Smooth muscle cell of bladder (primary cell): ENCODE data around the gene MOB3B. TPM values are rescaled to one million over a fixed set of nuclear protein-coding genes. Genes with fewer than 3 reads are reported as not detected.

Experiments
- total RNA-seq: library from RNA; depleted of rRNA; stranded (reverse); fragments of >200 nt; gene quantifications from 2 replicates; pipeline ENCODE4 v1.2.3, GENCODE V29; 2014

Gene MOB3B
- 0.14 and 0.18 TPM in 2 replicates for total RNA-seq

DNA sequence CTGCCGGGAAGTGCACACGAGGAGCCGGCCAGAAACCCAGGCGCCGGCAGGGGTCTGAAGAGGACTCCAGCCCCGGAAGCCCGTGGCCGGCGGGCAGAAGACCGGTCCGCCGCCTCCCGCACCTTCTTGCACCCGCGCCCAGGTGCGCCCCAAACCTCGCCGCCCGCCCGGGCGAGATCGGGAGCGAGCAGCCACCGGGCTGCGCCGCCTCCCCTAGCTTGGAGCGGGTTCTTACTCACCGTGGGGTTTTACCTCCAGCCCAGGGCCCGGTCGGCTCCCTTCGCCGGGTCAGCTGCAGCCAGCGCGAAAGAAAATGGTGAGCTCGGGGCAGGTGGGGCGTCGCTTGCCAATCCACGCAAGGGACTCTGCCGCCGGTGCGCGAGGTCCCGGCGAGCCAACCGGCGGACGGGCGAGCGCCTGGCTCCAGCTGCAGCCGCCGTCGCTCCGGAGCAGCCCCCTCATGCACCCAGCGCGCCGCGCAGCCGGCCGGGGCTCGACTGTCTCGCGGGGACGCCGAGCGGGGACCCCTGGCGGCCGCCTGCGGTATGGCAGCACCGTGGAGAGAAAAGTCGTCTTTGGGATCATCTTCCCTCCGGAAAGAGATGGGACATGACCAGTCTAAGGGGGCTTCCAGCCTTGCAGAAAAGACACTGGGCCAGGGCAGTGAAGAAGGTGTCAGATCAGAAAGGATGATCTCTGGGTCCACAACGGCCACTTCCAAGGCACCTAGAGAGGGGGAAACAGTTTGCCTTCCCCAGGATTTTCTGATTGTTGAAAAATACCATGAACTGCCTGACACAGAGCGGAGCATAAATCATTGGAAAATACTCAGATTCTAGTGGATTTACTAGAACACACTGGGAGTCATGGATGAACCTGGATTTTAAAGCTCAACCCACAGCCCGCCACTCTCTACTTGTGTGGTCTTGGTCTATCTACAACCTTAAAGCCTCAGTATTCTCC lies at the start of gene MOB3B:
TSS of gene MOB3B (minus strand) at position 499 of the 963 bp plus-strand sequence. CDS start 74,264 bp downstream, outside the sequence.

GRCh38 chr9:27572918-27573633 lies 43.5 kb upstream of the MOB3B start, which contains the start of gene C9orf72:
Gene C9orf72, minus strand, starts transcription at chr9:27573481. Its CDS starts 6,361 bp downstream, at chr9:27567120.

DNA sequence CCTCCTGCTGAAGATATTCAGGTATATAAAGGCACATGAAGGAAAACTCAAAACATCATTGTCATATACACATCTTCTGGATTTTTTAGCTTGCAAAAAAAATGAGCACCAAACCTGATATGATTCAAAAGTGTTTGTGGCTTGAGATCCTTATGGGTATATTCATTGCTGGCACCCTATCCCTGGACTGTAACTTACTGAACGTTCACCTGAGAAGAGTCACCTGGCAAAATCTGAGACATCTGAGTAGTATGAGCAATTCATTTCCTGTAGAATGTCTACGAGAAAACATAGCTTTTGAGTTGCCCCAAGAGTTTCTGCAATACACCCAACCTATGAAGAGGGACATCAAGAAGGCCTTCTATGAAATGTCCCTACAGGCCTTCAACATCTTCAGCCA lies 5.4 kb downstream of the MOB3B start, which contains the start of gene IFNK:
TSS of gene IFNK (plus strand) at position 55 of the 400 bp plus-strand sequence. CDS start at position 102, 47 bp downstream.

GRCh38 chr9:27297050-27297449 lies 232.6 kb downstream of the MOB3B start, which contains the start of gene EQTN:
Gene EQTN, minus strand, starts transcription at chr9:27297150. Its CDS starts 95 bp downstream, at chr9:27297055.

Other genes with a start within 250 kb of the MOB3B start
- gene EQTN, start 232.7 kb downstream of the MOB3B start, total RNA-seq = not detected in 2 replicates
- gene IFNK, start 5.5 kb downstream of the MOB3B start, total RNA-seq = not detected in 2 replicates
- 5.6 and 5.7 TPM in 2 replicates for gene C9orf72, start 43.7 kb upstream of the MOB3B start, total RNA-seq